HK-2 (cell line): ENCODE data around the gene HMGXB3.
"Not testable (repeated sequence)": the region's sequence is repeated elsewhere in the genome, so short reads cannot be mapped to it uniquely, and the experiment has no call there.

ENCODE experiments used
- DNase-seq: peaks from one replicate; pipeline ENCODE4 v3.0.0-alpha.2; 2018; ENCODE audit not compliant: unreplicated experiment

Gene HMGXB3

DNA sequence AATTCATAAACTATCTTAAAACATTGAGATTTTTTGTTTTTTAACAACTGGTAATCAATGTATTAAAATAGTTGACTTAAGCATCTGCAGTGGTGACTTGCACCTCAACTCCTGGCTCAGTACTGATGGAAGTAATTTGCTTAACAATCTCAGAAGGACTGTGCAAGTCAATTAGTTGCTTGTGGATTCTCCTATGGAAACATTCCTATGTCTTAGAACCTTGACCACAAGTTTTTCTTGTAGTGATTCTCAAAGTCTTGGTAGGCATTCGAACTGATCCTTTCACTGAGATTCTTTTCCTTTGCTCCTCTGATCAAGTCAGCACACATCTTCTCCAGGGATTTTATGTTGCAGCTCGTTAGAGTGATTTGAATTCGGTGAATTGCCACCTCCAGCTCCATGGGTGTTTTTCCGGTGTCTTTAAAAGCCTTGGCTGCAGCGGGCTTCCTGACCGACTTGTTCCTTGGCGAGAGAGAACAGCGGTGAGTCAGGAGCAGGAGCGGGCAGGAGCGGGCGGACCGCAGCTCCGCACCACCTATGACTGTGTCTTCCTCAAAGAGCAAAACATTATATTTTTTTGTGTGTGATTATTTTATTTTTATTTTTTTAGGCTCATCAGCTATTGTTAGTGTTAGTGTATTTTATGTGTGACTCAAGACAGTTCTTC is 21.1 kb downstream of the HMGXB3 start:
- DNase-seq, result peak; percentile 46

DNA sequence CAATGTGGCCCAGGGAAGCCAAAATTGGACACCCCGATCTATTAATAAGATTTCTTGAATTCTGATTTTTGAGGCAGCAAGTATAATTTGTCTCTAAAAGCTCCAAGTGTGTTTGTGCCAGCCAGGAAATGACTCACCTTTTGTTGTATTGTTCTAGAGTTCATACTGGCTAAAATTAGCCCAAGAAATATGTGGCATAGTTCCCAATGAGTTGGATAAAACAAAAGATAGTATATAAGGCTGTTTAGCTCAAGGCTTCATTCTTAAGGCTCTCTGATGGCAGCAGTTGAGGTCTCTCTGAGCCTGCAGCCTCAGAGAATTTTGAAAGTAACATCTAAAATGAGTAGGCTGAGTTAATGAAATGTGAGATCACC is 21.6 kb downstream of the HMGXB3 start:
- DNase-seq, result no peak

DNA sequence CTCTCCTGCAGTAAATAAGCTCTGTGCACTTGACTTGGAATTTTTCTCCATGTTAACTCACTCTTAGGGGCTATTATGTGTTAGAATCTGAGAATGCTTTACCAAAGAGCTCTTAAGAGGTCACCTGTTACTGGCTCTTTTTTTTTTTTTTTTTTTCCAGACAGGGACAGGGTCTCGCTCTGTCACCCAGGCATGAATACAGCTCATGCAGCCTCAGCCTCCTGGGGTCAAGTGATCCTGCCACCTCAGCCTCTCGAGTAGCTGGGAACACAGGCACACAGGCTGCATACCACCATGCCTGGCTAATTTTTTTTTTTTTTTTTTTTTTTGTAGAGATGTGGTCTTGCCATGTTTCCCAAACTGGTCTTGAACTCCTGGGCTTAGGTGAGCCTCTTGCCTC is 22.1 kb downstream of the HMGXB3 start:
- peak; percentile 18 for DNase-seq

DNA sequence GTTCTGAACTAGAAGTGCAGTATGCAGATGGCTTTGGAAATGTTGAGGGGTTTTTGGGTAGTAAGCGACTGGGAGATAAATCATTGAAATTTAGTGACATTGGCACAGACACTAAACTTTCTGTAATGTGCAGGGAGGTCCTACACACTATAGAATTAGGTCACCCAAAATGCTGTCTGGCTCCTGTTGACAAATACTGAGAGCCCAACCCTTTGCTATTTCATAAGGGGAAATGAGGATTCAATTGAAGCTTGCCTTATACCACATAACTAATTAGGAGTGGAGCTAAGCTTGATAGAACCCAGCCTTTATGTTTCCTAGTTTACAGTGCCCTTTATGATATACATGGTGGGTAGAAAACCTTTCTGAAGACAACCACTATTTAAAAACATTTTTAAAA is 22.6 kb downstream of the HMGXB3 start:
- no peak for DNase-seq

DNA sequence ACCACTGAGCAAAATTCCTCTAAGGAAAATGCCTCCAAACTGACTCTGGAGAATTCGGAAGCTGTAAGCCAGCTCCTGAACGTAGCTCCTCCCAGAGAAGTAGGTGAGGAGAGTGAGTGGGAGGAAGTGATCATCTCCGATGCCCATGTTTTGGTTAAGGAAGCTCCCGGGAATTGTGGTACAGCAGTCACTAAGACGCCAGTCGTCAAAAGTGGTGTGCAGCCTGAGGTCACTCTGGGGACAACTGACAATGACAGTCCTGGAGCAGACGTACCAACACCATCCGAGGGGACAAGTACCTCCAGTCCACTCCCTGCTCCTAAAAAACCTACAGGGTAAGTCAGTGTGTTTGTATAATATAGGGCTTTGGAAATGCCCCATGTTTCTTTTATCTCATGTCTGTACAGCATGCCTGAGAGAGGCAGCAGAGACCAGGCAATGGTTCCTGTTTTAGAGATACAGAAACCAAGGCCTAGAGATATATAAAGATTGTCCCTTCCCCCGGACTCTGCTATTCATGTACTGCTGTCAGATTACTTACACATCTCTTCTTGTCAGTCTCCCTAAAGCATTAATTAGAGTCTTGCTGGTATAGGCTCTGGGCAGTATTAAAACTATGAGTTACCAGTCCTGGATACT is 23.9 kb downstream of the HMGXB3 start:
- DNase-seq, result no peak

DNA sequence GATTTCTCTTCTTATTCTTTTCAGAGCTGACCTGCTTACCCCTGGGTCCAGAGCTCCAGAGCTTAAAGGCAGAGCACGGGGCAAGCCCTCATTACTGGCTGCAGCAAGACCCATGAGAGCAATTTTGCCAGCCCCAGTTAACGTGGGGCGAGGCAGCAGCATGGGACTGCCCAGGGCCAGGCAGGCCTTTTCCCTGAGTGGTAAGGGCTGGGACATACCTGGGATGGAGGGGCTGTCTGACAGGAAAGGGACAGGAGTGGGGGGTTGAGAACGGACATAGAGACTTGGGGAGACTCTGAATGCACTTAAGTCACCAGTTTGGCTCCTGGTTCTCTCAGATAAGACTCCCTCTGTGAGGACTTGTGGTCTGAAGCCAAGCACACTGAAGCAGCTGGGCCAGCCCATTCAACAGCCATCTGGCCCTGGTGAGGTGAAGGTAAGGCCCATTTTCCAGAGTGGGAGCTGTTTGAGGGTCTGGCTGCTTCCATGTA is 26.2 kb downstream of the HMGXB3 start:
- DNase-seq, result no peak

DNA sequence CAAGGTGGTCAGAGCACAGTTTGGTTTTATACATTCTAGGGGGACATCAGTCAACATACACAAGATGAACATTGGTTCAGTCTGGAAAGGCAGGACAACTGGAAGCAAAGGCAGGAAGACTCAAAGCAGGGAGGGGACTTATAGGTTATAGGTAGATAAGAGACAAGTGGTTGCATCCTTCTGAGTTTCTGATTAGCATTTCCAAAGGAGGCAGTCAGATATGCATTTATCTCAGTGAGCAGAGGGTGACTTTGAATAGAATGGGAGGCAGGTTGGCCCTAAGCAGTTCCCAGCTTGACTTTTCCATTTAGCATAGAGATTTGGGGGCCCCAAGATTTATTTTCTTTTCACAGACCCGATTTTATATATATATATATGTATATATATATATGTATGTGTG is 27.5 kb downstream of the HMGXB3 start:
- DNase-seq, result not testable (repeated sequence)

DNA sequence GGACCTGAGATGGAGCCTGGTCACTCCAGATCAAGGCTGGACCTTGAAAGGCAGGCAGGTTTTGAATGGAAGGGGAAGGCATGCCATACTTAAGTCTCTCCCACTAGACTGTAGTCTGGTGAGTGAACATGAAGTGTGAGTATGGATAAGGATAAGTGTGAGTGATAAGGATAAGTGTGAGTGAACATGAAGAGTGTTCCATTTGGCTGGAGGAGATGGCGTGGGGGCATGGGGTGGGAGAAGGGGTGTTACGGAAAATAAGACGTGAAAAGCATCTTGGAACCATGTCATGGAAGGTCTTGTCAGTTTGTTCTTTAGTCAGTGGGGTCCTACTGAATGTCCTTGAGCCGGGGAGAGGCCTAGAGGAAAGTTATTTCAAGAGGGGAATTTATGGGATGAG is 32.8 kb downstream of the HMGXB3 start:
- DNase-seq, result no peak

DNA sequence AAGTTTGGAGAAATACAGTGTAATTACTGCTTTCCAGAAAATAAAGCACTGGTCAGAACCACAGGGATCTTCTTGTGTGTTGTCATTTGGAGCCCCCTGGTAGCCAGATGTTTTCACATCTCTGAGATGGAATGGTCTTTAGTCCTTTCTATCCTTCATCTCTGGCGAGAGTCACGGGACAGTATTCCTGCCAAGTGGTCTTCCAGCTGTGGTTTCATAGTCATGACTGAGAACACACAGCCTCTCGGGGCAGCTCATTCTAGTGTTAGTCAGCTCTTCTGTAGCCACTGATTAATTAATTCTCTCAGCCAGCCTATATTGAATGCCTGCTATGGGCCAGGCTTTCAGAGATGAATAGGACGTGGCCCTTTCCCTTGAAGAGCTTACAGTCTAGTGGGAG is 34.1 kb downstream of the HMGXB3 start:
- DNase-seq, result no peak

DNA sequence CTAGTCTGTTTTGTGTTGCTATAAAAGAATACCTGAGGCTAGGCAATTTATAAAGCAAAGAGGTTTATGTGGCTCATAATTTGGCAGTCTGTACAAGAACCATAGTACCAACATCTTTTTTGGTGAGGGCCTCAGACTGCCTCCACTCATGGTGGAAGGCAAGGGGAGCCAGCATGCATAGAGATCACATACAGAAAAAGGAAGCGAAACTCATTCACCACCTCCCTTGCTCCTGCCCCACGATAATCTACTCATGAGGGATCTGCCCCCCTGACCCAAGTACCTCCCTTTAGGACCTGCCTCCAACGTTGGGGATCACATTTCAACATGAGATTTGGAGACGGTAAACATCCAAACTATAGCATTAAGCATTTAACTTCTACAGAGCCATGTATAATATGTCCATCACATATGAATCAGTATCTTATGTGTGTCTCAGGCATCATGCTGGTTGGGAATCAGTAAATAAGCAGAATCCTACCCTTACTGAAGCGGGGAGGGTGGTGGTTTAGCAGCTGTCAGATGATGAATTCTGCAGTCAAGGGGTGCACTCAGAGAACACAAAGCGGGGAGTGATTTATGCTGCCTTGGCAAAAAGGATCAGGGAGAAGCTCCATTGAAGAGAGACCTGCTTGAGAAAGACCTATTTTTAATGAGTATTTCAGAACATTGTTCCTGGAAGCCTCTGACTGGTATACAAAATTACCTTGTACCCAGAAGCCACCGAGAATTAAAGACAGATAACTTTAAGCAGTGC is 34.8 kb downstream of the HMGXB3 start:
- no peak for DNase-seq

DNA sequence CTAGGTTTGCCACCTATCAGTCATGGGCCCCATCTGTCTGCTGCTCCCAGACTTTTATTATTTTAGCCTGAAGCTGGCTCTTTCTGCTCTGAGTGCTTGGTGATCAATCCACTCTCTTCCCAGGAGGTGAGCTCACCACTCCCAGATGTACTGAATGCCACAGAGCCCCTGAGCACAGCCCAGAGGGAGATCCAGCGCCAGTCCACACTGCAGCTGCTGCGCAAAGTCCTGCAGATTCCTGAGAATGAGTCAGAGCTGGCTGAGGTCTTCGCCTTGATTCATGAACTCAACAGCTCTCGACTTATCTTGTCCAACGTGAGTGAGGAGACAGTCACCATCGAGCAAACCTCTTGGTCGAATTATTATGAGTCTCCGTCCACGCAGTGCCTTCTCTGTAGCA is 36.0 kb downstream of the HMGXB3 start:
- peak; percentile 85 for DNase-seq

DNA sequence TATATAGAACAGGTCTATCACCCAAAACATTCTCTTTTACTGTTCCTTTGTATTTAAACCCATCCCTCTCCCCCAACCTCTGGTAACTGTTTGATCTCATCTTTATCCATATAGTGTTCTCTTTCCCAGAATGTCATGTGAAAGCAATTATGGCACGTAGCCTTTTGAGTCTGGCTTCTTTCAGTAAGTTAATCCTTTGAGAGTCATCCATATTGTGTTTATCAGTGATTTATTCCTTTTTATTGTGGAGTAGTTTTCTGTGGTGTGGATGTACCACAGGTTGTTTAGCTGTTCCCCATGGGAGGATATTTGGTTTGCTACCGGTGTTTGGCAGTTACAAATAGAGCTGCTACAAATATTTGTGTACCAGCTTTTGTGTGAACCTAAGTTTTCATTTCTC is 38.0 kb downstream of the HMGXB3 start:
- DNase-seq, result no peak

DNA sequence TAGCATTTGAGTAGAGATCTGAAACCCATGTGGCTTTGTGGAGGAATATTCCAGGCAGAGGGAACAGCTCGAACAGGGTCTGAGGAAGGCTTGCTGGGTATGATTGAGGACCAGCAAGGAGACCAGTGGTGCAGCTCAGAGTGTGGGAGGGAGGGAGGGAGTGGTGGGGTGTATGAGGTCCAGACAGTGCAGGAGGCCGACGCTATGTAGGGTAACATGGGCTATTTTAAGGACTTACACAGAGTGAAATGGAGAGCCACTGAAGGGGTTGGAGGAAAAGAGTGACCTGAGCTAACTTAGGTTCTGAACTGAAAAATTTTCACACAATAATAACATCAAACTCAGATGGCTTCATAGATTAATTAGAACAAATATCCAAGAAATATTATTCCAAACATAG is 41.9 kb downstream of the HMGXB3 start:
- DNase-seq, result no peak

DNA sequence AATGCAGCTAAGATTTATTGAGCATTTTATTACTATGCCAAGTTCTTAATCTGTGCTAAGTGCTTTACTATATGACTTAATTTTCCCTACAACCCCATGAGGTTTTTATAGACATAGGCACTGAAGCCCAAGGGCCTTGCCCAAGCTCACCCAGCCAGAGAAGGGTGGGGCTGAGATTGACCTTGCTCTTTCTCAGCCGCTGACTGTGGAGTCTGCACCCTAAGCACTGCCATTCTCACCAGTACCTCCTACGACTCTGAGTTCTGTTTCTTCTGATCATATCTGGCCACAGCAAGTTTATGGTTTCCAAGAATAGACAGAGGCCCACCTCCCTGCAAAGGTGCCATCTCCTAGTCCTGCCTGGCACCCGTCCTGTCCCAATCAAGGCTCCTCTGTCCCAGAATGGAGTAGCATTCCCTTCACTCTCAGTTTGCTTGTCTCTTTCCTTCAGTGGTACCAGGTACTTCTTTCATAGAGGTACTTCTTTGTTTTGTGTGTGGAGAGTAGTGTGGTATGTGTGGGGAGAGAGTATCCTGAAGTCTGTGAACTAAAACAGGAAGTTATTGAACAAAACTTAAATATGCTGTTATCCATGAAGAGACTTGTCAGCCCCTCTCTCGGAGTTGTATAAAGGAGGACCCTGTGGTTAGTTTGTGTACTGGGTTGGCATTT is 43.3 kb downstream of the HMGXB3 start:
- no peak for DNase-seq

DNA sequence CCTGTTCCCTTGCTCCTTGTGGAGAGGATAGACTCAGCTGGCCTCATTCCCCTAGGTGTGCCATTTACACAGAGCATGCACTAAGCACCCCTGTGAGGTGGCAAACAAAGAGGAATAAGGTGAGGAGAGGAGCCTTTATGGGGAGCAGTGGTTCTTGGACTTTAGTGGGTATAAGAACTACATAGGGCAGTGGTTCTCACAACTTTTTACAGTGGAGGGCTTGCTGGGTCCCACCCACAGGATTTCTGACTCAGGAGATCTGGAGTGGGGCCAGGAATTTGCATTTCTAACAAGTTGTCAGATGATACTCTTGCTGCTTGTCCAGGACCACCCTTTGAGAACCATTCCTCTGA is 43.8 kb downstream of the HMGXB3 start:
- DNase-seq, result no peak

DNA sequence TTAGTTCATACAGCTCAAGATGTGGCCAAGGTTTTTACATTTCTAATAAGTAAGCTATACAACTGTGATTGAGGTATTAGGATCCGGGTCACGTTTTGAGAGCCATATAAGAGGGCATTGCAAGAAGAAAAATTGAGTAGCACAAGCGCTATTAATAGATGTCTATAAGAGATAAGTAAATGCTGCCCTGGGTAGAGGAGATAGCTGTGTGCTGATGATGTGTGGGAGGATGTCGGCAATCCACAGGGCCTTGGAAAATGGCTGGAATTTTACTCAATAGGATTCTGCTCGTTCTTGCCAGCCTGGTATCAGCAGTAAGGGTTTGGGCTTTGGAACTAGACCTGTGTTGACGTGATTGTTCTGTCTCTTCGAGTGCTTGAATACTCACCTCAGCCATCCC is 44.2 kb downstream of the HMGXB3 start:
- DNase-seq, result no peak

DNA sequence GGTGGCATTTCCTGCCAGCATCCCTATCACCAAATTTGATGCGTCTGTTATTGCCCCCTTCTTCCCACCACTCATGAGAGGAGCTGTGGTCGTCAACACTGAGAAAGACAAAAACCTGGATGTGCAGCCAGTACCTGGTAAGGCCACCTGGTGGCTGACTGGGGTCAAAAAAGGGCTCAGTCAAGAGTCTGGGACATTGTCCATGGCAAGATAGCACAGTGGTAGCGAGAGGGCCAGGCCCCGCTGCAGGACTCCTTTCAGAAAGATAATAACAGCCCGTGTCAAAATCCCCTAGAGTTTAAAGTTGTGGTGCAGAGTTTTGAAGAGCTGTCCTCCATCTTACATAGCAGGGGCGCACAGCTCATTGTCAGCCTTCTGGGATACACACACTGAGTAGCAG is 45.0 kb downstream of the HMGXB3 start:
- DNase-seq, result no peak

DNA sequence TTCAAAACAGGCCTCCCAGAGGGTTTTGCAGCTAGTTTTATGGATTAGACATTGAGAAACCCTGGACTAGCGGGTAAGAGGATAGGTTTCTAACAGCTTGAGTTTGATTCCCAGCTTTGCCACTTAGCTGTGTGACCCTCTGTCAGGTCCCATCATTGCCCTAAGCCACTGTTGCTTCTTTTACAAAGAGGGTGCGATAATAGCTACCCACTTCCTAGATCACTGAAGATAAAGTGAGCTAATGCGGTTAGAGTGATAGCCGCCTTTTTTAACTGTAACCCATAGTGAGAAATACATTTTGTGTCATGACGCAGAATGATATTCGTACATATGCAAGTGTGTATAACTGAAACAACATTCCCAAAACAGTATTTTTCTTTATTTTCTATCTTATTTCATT is 45.5 kb downstream of the HMGXB3 start:
- no peak for DNase-seq

DNA sequence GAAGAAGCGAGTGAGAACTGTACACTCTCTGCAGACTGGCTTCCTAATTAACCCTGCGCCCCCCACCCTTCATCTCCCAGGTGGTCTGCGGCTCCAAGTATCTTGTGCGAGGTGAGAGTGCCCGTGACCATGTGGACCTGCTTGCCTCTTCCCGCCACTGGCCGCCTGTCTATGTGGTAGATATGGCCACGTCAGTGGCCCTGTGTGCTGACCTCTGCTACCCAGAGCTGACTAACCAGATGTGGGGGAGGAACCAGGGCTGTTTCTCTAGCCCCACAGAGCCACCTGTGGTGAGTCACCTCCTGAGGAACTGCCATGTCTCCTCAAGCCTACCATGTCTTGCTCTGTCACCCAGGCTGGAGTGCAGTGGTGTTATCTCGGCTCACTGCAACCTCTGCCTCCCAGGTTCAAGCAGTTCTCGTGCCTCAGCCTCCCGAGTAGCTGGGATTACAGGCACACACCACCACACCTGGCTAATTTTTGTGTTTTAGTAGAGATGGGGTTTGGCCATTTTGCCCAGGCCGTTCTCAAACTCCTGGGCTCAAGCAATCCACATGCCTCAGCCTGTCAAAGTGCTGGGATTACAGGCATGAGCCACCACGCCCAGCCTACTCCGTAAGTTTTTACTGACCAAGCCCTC is 49.8 kb downstream of the HMGXB3 start:
- DNase-seq, result peak; percentile 59

DNA sequence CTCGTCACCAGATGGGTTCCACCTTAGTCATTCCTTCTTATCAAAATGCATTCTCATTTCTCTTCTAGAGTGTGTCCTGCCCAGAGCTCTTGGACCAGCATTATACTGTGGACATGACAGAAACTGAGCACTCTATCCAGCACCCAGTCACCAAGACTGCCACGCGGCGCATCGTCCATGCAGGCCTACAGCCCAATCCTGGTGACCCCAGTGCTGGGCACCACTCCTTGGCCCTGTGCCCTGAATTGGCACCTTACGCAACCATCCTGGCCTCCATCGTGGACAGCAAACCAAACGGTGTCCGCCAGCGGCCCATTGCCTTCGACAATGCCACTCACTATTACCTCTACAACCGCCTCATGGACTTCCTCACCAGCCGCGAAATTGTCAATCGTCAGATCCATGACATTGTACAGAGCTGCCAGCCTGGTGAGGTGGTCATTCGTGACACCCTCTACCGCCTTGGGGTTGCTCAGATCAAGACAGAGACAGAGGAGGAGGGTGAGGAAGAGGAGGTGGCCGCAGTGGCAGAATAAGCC is 51.2 kb downstream of the HMGXB3 start:
- no peak for DNase-seq

DNA sequence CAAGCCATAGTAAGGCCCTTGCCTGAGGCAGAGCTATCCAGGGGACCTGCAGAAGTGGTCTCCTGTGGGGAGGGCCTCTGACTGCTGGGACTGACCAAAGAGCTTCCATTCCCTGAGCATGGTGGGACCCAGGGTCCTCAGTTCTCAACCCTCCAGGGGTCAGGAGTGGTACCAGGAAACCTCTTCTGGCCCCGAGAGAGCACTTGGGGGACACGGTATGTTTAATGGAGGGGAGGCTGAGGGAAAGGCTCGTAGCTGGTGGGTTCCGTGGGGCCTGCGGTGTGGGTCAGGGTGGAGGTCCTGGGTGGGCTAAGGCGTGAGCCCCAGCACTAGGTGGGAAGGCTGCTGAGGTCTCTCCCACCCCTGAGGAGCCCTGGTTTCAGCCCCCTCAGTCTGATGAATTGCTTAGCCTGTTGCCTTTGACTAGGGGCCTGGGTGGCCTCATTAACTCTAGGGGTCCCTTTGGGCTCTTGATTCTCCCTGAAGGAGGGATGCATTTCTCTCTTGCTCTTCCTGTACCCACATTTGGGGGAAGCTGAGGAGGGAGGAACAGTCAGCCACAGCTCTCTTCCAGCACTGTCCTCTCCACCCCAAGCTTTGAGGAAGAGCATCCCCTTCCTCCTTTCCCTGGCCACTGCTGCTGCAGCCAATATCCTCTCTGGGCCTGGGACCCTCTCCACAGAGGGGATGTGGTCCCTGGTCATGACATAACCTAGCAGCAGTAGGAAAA is 51.9 kb downstream of the HMGXB3 start:
- DNase-seq, result no peak
